GM04503 (cell line): ENCODE results near the gene RPS6KA2.

Experiments
- DNase-seq: peaks from one replicate; pipeline ENCODE4 v3.0.0-alpha.2; 2012; ENCODE audit warnings: low read depth

Gene RPS6KA2

DNA sequence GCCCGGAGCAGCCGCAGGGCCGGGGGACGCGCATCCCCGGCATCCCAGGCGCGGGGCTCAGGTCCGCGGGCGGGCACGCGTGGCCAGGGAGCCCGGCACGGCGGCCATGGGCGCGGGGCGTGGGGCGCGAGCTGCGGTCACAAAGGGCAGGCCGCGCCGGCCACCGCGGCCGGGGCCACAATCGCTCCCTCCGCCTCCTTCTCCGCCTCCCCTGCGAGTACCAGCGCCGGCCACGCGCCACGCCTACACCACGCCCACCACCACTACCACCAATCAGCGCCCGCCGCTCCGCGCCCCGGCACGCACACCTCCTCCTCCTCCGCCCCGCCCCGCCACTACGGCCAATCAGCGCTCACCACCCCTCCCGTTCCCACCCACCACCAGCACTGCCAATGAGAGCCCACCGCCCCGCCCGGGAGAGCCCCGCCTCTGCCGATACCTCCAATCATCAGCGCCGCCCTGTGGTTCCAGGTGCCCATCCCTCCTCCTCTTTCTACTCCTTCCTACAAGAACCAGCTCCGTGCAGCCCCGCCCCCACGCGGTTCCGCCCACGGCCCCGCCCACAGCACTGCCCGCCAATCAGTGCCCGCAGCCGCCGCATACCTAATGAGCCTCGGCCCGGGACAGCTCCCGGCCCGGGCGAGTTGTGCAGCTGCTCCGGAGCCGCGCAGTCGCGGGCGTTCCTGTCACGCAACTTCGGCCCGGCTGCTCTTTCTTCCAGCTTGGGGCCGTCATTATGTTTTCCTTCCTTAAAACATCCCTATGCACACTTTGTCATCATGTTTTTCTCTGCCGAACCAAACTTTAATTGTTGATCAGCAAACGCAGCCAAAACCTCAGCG lies at the start of gene RPS6KA2:
Gene RPS6KA2, minus strand, starts transcription at position 219 of the 842 bp plus-strand sequence. CDS start 232 bp downstream, outside the sequence.
- peak; percentile 95 for DNase-seq

DNA sequence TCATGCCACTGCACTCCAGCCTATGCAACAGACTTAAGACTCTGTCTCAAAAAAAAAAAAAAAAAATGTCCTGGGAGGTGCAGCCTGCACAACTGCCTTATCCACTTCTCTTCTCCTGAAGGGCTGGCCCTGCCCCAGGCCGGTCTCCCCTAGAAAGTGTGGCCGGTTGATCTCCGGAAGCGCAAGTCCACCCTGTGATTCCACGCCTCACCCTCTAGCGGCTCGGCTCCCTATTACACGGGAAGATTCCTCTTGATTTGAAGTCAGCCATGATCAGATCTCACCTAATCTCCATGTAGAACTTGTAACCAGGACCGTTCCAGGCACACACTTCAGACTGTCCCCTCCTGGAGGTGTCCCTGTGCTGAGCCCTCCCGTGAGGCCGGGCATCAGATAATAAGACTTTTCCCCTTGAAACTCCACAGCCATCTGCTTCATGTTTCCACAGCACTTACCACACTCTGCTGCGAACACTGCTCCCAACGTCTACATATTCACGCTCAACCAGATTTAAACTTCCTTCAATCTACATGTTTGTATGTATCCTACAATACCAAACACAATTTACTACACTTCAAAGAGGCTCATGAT lies 49.3 kb upstream of the RPS6KA2 start:
- no peak for DNase-seq

DNA sequence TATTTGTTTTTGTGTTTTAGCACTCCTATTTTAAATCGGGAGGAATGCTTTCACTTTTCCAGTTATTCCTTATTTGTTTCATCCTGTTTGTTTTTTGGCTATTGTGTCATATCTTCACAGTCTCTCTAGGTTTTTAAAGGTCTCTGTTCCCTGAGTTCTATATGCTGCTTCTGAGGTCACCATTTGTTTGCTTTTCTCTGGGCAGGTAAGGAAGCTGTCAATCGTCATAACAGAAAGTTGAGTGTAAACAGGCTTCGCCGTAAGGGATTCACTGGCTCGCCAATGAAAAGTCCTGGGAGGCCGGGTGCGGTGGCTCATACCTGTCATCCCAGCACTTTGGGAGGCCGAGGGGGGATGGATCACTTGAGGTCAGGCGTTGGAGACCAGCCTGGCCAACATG lies 48.7 kb upstream of the RPS6KA2 start:
- DNase-seq: no peak

DNA sequence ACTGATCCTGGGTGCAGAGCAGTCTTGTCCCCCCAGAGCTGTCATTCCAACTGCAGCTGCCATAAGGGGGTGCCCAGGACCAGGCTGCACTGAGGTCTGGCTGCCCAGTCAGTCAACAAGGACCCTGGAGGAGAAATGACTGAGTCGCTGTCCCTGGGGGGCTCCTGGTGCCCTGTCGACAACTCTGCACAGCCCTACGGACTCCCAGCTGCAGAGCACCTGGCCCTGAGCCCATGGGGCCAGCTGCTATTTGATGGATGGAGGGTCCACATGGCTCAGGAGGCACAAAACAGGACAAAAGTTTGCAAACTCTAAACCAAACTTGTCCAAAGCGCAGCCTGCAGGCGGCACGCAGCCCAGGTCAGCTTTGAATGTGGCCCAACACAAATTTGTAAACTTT lies 46.3 kb upstream of the RPS6KA2 start:
- no peak for DNase-seq

DNA sequence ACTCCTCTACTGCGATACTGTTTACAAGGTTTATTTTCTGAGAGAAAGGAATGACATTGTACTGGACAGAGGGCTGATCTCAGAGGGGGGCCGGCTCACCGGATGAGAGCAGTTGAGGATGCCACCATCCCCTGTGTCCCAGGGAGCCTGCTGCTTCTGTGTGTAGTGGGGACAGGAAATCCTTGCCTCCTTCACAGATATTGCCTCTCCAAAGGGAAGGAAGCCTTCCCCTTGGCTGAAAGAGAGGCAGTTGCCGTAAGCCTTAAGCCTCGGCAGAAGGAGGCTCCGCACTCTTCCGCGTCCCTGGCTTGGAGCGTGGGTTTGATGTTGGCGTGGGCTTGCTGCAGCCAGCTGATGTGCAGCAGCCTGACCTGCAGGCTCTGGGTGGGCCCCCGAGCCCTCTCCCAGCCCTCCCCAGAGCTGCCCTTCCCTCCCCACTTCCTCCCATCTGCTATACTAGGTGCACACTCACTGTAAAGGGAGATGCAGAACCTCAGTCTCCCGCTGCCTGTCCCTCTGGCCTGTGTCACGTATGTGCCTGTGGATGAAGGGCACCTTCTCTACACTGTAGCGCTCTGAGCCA lies 45.7 kb upstream of the RPS6KA2 start:
- DNase-seq: no peak

DNA sequence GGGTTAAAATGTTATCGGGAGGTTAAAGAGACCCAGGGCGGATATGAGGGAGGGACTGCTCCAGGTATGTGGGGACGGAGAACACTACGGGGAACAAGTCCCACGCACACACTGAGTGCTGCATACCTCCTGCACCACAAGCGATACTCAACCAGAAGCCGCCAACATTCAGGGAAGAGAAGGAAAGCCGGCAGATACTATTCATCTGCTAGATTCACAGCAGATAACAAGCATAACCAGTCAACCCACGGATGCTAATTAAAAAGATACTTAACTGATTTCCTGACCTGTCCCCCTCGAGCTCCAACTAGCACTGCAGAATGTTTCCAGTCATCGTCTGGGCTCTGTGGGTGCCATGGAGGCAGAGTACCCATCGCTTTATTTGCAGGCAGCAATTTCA lies 45.1 kb upstream of the RPS6KA2 start:
- DNase-seq: no peak

DNA sequence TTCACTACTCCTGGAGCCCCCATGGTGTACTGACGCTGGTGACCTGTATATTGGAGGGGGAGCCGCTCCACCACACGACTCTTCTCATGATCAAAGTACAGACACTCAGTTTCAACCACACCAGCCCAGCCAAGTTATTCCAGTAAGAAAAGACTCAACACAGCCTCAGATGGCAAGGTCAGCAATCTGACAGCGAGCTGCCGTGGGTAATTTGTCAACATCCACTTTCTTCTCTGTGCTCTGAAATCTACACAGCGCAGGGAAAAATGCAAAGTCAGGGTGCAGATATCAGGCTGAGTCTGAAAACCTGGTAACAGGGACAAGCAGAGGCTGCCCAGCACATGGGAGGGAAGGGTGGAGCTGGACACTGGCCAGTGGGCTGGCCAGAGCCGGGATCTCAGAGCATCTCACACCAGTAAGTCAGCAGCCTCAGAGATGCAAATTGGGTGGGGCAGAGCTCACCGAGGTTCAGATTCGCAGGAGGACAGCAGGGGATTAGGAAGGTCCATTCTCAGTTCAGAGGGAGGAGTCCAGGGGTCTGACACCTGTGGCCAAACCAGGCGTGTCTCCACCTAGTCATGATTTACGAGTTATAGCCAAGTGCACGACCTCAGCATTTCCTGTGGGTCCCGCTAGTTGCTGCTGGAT lies 44.5 kb upstream of the RPS6KA2 start:
- no peak for DNase-seq

DNA sequence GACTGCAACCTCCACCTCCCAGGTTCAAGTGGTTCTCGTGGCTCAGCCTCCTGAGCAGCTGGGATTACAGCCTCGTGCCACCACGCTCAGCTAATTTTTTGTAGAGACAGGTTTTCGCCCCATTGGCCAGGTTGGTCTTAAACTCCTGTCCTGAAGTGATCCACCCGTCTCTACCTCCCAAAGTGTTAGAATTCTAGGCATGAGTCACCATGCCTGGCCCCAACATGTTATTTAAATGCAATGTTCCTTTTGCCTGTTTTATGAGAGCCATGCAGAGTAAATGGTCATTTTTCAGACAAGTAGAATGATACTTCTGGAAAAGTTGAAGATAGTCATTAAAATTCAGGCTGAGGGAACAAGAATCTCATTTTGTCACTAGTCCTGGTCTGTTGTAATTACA lies 43.8 kb upstream of the RPS6KA2 start:
- DNase-seq: no peak

DNA sequence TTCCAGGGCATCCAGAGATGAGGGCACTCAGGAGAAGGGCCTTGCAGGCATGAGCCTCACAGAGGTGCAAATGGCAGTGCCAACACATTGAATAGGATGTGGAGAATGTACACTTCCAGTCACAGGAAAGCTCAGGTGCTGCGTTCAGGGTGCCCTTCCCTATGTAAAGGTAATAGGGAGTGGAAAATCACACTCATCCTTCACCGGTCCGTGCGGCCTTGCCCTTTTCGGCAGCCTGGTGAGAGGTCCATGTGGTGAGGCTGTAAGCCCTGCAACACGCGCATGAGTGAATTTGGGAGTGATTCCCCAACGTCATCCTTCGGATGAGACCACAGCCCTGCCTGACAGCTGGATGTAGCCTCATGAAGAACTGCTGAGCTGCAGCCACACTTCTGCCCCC lies 43.0 kb upstream of the RPS6KA2 start:
- DNase-seq: no peak

DNA sequence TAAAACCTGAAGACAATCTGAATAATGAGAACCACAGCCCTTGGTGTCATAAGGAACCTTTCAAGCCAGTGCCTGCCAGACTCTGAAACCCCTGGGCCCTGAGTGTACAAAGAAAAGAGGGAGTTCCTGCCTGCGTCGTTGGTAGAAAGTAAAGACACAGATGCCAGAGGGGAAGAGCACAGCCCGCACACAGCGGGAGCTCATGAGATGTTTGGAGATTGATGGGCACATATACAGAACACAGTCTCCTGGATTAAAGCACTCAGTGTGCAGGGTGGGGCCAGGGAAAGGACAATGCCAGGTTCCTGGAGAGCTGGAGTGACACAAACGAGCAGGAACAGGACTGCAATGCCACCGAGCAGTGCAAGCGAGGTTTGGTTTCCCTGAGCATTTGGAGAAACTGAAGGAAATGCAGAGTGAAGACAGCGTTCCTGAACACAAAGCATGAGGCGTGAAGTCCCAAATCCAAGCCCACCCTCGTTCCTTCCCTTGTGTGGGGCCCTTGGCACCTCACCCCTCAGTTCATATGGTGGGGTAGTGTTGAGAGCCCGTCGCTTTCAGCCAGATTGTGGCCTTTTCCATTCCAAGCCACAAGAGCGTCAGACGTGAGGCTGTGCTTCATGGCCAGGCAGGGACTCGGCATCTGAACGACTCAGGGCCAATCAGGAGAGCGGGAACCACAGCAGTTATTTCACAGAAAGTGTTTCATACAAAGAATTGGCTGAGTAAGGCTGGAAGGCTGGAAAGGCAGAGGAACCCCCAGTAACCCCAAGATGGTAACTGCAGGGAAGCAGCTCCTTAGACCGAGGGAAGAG lies 41.0 kb upstream of the RPS6KA2 start:
- DNase-seq: no peak

DNA sequence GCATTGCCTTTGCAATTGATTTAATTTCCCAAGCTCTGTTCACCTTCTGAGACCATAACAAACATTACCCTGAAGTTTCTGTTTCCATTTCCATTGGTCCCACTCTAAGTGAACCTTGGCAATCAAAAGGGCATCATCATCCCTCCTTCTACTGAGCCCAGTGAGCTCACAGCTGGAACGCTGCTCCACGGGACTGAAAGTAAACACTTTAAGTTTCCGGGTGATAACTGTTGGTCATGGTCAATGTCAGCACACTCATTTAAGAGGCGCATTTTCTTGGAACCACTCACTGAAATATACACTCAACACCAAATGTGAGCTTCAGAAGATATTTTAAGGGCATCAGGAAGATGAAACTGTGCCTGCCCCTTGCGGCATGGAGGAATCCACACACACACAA lies 37.1 kb upstream of the RPS6KA2 start:
- DNase-seq: no peak

DNA sequence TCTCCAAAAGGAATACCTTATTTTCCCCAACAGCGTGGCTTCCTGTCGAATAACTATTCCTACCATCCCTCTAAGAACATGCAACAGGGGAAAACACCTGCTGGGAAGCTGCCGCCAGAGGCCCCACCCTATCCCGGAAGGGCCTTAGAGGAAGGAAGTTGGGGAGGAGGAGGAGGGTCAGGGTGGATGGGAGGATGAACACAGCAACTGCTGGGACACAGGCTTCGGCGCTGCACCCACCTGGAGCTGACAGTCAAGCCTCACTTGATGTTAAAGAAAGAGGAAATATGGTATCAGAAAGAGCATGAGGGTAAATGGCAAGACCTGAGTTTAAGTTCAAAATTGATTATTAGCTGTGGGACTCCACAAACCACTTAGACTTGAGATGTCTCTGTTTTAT lies 36.5 kb upstream of the RPS6KA2 start:
- no peak for DNase-seq

DNA sequence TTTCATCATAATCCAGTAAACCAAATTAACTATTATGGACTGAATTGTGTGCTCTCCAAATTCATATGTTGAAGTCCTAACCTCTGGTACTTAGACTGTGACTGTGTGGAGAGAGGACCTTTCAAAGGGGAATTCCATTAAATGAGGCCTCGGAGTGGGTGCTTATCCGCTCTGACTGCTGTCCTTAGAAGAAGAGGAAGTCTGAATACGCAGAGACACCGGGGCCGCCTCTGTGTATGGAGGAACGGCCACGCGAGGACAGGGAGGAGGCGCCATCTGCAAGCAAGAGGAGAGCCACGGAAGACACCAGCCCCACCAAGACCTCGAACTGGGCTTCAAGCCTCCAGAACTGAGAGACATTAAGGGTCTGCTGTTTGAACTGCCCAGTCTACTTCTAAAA lies 35.6 kb upstream of the RPS6KA2 start:
- no peak for DNase-seq

DNA sequence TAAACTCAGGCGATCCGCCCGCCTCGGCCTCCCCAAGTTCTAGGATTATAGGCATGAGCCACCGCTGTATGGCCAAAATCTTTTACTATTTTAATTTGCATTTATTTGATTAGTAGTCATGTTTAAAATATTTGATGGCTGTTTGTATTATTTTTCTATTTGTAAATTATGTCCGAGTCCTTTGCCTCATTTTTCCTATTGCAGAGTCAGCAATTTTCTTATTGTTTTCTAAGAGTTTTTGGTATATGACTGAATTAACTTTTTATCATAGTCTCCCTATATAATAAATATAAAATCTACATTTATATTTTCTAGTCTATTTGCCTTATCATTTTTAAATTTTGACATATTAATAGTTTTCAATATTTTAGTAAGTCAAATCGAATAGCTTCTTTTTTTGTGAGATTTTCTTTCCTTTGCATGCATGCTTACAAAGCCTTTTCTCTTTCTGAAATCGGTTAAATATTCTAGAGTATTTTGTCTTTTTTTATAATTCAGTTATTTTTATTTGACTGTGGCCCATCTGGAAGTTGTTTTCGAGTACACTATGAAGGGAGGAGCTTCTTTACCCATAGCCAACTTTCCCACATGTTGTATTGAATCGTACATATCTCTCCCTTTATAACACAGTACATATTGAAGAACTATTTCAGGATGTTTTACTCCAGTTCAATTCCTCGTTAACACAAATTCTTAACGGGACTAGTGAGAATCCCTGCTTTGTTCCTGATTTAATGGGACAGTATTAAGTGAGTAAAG lies 34.5 kb upstream of the RPS6KA2 start:
- no peak for DNase-seq

DNA sequence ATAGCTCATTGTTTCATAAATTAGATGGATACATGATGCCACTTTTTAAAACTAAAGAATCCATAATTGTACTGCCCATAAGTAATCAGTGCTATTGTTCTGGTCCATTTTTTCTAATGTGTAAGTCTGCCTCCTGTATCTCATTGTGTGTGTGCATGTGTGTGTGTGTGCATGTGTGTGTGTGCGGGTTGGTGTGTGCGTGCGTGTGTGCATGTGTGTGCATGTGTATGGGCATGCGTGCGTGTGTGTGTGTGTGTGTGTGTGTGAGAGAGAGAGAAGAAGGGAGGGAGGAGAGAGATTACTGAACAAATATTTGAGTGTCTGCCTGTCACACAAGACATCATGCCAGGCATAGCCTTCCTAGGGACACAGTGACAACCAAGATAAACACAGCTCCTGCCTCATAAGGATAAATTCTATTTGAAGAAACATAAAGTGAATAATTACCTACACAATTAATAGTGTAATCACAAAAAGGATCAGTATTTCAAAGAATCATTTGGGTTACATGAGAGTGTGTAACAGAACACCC lies 33.2 kb upstream of the RPS6KA2 start:
- DNase-seq: no peak

DNA sequence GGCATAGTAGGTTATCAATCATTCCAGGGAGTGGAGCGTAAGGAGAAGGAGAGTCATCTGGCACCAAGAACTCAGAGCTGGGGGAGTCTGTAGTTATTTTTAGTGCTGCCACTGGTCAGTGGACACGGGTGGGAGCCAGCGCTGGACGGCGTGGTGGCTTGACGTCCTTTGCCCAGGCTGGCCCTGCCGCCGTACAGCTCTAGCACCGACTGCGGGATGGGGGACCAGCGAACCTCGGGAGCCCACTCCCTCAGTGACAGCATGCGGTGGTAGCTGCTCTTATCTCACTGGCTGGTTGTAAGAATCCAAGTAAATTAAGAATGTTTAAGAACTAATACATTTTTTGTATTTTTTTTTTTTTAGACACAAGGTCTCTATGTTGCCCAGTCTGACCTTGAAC lies 32.5 kb upstream of the RPS6KA2 start:
- no peak for DNase-seq

DNA sequence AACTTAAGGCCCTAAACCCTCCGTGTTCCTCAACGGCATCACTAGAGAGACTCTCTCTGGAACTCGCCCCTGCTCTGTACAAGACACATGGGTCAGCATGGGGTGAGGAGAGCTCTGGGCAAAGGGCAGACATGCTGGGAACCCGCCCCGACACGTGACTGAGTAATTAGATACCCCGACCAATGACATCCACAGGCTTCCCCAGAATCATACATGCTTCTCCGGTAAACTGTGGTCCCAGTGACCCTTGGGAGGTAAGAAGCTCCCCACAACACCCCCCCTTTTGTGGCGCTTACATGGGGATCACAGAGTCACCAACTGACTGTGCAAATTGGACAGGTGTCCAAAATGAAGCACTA lies 31.7 kb upstream of the RPS6KA2 start:
- DNase-seq: no peak

DNA sequence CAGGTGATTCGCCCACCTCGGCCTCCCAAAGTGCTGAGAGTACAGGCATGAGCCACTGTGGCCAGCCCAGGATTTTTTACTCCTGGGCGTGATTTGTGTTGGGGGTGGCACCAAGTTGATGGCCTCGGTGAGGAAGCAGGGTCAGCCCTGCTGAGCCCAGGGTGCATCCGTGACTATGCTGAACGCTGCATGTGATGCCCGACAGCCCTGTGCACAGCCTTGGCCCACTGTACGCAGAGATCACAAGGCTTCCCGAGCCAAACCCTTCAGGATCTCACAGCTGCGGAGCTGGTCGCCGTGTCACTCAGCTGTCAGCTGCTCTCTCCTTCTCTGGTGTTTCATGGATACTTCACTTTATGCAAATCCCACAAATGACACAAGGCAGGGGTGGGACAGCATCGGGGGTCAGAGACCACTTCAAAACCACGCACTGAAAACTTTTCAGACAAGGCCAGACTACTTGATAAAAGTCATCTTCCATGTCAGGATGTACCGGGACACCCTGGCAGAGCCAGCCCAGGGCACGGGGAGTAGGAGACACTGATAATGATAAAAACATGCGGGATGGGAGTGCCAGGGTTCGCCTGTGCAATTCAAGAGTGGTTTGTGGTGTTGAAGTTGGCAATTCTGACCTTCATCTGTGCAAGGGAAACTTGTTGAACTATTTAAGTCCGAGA lies 31.2 kb upstream of the RPS6KA2 start:
- DNase-seq: no peak

DNA sequence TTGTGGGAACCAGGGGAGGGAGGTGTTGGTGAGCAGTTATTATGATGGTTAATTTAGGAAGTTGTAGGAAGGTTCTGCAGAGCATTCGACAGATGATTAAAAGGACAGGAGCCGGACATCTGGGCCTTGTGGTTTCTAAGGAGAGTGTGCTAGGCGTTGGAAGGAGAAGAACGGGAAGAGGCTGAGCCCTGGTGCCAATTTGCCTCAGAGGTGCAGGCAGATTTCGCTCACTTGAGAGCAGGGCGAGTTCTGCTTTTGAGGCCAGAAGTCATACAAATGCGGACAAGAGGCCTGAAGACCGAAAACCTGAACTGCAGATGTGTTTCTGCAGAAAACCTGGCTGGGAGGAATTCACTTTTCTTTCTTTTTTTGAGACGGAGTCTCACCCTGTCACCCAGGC lies 30.5 kb upstream of the RPS6KA2 start:
- DNase-seq: no peak
